ENCODE results near the gene CEP95. TPM values are rescaled to one million over a fixed set of nuclear protein-coding genes. Genes with fewer than 3 reads are reported as not detected.

Gene CEP95
- total and polyA plus RNA-seq, 10 of the 15 experiments (the other 5 are each of a cell fraction or from before 2014, with no cell fraction given) = 17.7 to 54.9 (median 29.6) TPM

GRCh38 chr17:64459284-64459747 is 47.5 kb upstream of the CEP95 start:
- FAIRE-seq (no peak), ATAC-seq (no peak), DNase-seq (ENCODE audit: low read depth, low spot score) (no peak)
- ChIA-PET SMC1A (ENCODE audit: uncharacterized antibody, unreplicated experiment) (no interaction called here), POLR2A (no interaction called here), RAD21 (ENCODE audit: unreplicated experiment) (no interaction called here), CTCF (no interaction called here)
- Histone ChIP-seq H3K27me3 (replicated peaks in 1 of 2; ENCODE audit: control insufficient read depth in 2 of 2, insufficient read depth in 2 of 2, low read length in 1 of 2) (no peaks in the 10 kb centered on the region), H3K36me3 (ENCODE audit: control insufficient read depth in 2 of 2, insufficient read depth in 2 of 2, low read length in 1 of 2) (no peaks in the 10 kb centered on the region), H3K27ac (ENCODE audit: control insufficient read depth, insufficient read depth) (no peak overlapping the region), H3K4me3 (no peak overlapping the region), H4K20me1 (ENCODE audit: control insufficient read depth, insufficient read depth) (no peaks in the 10 kb centered on the region), H3K4me1 (ENCODE audit: control insufficient read depth, insufficient read depth, low read length) (peaks cover 20% of the 10 kb centered on the region), H3K9me3 (replicated peaks; ENCODE audit: control insufficient read depth, insufficient read depth, low read length) (no peaks in the 10 kb centered on the region; the same call in 2 of the 3 replicates), H3K9ac (ENCODE audit: control insufficient read depth, insufficient read depth, low read length) (no peak overlapping the region), H3K4me2 (ENCODE audit: control insufficient read depth, insufficient read depth) (no peak overlapping the region), H2AFZ (ENCODE audit: control insufficient read depth, low read depth, low read length) (no peak overlapping the region), H3K79me2 (ENCODE audit: control insufficient read depth, insufficient read depth, low read length) (no peaks in the 10 kb centered on the region)
- no TSS peak for BruUV-seq (replicated peaks)
- WGBS (ENCODE audit: insufficient coverage, insufficient replicate concordance, low lambda C conversion rate, missing lambda C conversion rate) = 90% methylated on average over 6 of the region's 6 CpGs
- no peak for TF ChIP-seq NR2C1 (IDR thresholded peaks at IDR 0.05)
- no peak for TF ChIP-seq EGR1 (IDR thresholded peaks at IDR 0.05; ENCODE audit: borderline replicate concordance in 1 of 2, low read depth in 2 of 2, low read length in 2 of 2)
- no peak for TF ChIP-seq HCFC1 (IDR thresholded peaks at IDR 0.05; ENCODE audit: low read length)
- no peak for TF ChIP-seq SREBF1 (IDR thresholded peaks at IDR 0.05; ENCODE audit: low read length)
- no peak for TF ChIP-seq ZBTB40 (IDR thresholded peaks at IDR 0.05; ENCODE audit: borderline replicate concordance)
- TF ChIP-seq STAT3 (IDR thresholded peaks at IDR 0.05; ENCODE audit: low read depth, low read length) = no peak
- no peak for TF ChIP-seq NR2F1 (conservative IDR thresholded peaks at IDR 0.05)
- no peak for TF ChIP-seq EED (IDR thresholded peaks at IDR 0.05; ENCODE audit: low read depth)
- TF ChIP-seq E2F4 (IDR thresholded peaks at IDR 0.05; ENCODE audit: low read depth, low read length) = no peak
- TF ChIP-seq ZBTB4 (CRISPR knock-in tag; IDR thresholded peaks at IDR 0.05) = no peak
- no peak for TF ChIP-seq TCF7 (IDR thresholded peaks at IDR 0.05; ENCODE audit: borderline replicate concordance)
- TF ChIP-seq IKZF1 (conservative IDR thresholded peaks at IDR 0.05) = no peak
- in situ Hi-C loops (cut with MboI) = no loop called here
- intact Hi-C loops (cut with micrococcal nuclease; ENCODE audit: unreplicated experiment) = no loop called here

Data from GM12878 (cell line).